Stimulated activated CD4-positive, alpha-beta T cell treated with anti-CD3 and anti-CD28 coated beads, Interleukin-2, amount 100 ng/mL, for 48 hours (primary cell): Measurements from ENCODE around the gene MCAT.
A peak's percentile ranks its signal among the peaks of the same experiment; 100 is the strongest.

Source experiments
- DNase-seq, 2 donors: peaks; one replicate each; pipeline ENCODE4 v3.0.0-alpha.2; 2020

MCAT gene

DNA sequence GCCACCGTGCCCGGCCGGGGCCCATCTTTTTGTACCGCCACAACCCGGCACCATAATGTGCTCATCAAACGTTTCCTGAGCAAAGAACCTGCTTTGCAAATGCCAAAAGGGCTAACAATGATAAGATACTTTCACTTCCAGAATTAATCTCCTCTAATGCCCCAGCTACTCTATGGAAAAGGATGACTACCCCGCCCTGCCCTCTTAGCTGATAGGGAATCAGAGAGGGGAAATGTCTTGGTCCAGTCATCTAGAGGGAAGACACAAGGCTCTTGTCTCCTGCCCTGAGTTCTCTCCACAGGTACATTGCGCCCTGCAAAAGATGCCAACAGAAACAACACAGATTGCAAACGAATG lies 54.6 kb downstream of the MCAT start:
- DNase-seq = peak in 1 of 2 donors; percentile 15

DNA sequence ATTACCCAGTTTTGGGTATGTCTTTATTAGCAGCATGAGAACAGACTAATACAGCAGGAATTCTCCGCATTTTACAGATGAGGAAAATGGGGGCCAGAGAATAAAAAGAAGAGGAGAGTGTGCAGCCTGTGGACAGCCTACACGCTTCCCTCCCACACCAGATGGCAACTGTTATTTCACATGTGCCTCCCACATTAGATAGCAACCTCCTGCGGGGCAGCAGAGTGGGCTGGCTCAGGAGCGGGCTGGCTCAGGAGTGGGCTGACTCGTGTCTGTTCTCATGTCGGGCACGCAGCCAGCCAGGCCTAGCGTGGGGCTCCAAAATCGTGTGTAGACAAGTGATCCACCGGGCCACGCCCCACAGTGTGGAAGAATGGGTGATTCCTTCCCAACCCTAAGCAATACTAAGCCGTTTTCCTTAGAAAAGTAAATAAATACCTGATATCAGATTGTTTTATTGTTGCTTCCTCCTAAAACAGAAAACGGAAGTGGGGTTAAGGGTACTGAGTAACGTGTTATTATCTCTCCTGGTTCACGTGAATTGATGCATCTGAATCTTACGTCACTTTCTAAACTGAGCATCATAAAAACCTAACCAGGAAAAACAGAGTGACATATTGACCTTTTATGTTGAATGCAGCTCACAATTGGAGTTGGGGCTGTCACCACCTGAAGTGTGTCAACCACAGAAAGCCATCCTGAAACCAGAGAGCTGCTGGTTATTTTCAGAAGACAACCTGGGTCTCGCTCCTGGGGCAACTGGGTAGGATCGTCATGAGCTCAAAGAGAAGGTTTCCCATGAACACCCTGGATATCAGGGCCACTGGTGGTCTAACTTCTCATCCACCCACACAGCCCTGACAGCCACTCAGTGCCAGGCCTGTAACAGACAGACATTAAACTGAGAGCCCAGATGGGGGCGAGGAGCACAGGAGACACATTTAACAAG lies 57.3 kb downstream of the MCAT start:
- no peak for DNase-seq
